Measurements from ENCODE around the gene MYH6. TPM values are rescaled to one million over a fixed set of nuclear protein-coding genes. Genes with fewer than 3 reads are reported as not detected.

MYH6 gene
- total and polyA plus RNA-seq, 7 donors: 44.1 to 532 (median 138) TPM

DNA sequence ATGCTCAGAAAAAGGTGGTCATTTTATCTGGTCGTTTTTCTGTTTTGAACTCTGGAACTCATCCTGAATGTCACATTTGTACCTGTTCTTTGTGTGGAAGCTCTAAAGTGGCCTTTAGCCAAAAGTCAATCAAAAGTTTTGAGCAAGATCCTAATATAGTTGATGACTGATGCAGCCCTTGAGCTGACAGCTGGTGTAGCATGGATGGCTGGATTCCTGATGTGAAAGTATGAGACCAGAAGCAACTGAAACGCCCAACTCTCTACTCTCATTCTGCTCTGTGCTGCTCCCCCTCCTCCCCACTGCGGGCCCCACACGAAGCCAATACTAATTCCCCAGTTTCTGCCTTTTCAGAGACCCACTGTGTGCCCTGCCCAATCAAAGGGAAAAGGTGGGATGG is 37.7 kb upstream of the MYH6 start:
- Histone ChIP-seq H3K36me3 (ENCODE audit: insufficient read depth in 1 of 2, low read depth in 1 of 2) (no peaks in the 10 kb centered on the region), H3K27ac (peak overlapping the region; percentile 83), H3K4me3 (no peak overlapping the region), H3K9me3 (no peaks in the 10 kb centered on the region), H3K27me3 (ENCODE audit: insufficient read depth in 3 of 3, low read length in 2 of 3) (no peaks in the 10 kb centered on the region), H3K4me1 (peaks cover 16% of the 10 kb centered on the region)
- no peak for TF ChIP-seq CTCF (IDR thresholded peaks at IDR 0.05)
- intact Hi-C loops (cut with DNase I): loop anchor here (5.0 kb wide), 1 partner anchor 118 kb away; no protein-coding TSS in a partner anchor
- peak; percentile 58 to 69 (median 66) for ATAC-seq
- 33 to 42% (median 38%) methylated on average over 4 of the region's 4 CpGs for WGBS, 3 donors
- DNase-seq: no peak

GRCh38 chr14:23444314-23444713 is 36.2 kb upstream of the MYH6 start:
- intact Hi-C loops (cut with DNase I): loop anchor here in 1 of 2 donors (5.0 kb wide), 1 partner anchor 37 kb away; the partner anchor contains the start of gene MYH6
- peak; percentile 60 to 72 (median 68) for ATAC-seq
- peaks cover 16% of the 10 kb centered on the region for H3K4me1 ChIP-seq

GRCh38 chr14:23443881-23444280 is 35.8 kb upstream of the MYH6 start:
- no peak for TF ChIP-seq CTCF (IDR thresholded peaks at IDR 0.05)
- Histone ChIP-seq H3K36me3 (ENCODE audit: insufficient read depth in 1 of 2, low read depth in 1 of 2) (no peaks in the 10 kb centered on the region), H3K9me3 (no peaks in the 10 kb centered on the region), H3K4me1 (peaks cover 16% of the 10 kb centered on the region), H3K27me3 (ENCODE audit: insufficient read depth in 3 of 3, low read length in 2 of 3) (no peaks in the 10 kb centered on the region), H3K4me3 (peak overlapping the region; percentile 31), H3K27ac (peak overlapping the region; percentile 83)
- intact Hi-C loops (cut with DNase I): loop anchor here in 1 of 2 donors (5.0 kb wide), 1 partner anchor 37 kb away; the partner anchor contains the start of gene MYH6
- peak in 2 of 4 donors; percentile 16 to 17 for ATAC-seq
- no peak for DNase-seq
- 27 to 32% (median 29%) methylated on average over 6 of the region's 6 CpGs for WGBS, 3 donors

More at GRCh38 chr14:23444314-23444713, 36.2 kb upstream of the MYH6 start:
- Histone ChIP-seq H3K4me3 (peak overlapping the region; percentile 31), H3K27ac (peak overlapping the region; percentile 83), H3K9me3 (no peaks in the 10 kb centered on the region), H3K36me3 (ENCODE audit: insufficient read depth in 1 of 2, low read depth in 1 of 2) (no peaks in the 10 kb centered on the region), H3K27me3 (ENCODE audit: insufficient read depth in 3 of 3, low read length in 2 of 3) (no peaks in the 10 kb centered on the region)
- 22 to 24% (median 23%) methylated on average over 1 of the region's 1 CpG for WGBS, 3 donors
- no peak for DNase-seq
- TF ChIP-seq CTCF (IDR thresholded peaks at IDR 0.05): no peak

DNA sequence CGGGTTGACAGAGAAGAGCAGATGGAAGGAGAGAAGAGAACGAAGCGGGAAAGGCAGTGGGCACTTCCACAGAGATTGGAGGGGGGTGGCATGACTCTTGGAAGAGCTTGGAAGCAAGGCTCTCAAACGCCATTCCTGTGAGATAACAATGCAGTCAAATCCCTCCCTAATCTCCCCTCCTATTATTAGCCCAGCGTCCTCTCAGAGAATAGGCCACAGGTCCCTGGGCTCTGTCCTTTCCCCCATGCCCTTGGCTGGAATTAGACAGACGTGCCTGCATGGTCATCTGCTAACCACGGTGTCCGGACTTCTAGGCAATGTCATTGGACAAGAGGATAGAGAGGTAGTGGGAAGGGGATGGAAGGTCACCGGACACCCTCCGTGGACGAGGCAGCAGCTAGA is 35.3 kb upstream of the MYH6 start:
- 31 to 44% (median 34%) methylated on average over 11 of the region's 11 CpGs for WGBS, 3 donors
- DNase-seq: no peak
- H3K4me3 ChIP-seq: peak overlapping the region; percentile 31
- ATAC-seq: peak; percentile 69 to 80 (median 74)
- H3K27ac ChIP-seq: peak overlapping the region; percentile 83
- H3K4me1 ChIP-seq: peaks cover 16% of the 10 kb centered on the region
- intact Hi-C loops (cut with DNase I): loop anchor here in 1 of 2 donors (5.0 kb wide), 1 partner anchor 36 kb away; the partner anchor contains the start of gene MYH6
- H3K36me3 ChIP-seq (ENCODE audit: insufficient read depth in 1 of 2, low read depth in 1 of 2): no peaks in the 10 kb centered on the region
- H3K9me3 ChIP-seq: no peaks in the 10 kb centered on the region
- TF ChIP-seq CTCF (IDR thresholded peaks at IDR 0.05): no peak
- no peaks in the 10 kb centered on the region for H3K27me3 ChIP-seq (ENCODE audit: insufficient read depth in 3 of 3, low read length in 2 of 3)
